HepG2 (cell line): ENCODE measurements around the gene NDUFS7. TPM values are rescaled to one million over a fixed set of nuclear protein-coding genes. Genes with fewer than 3 reads are reported as not detected.

Source experiments
- ARID2 ChIP-seq: sonication (generic); formaldehyde crosslinking; IDR thresholded peaks from 2 replicates; pipeline ENCODE4 v1.8.1; 2022; ENCODE audit warnings: mild to moderate bottlenecking, missing genetic modification reagents, borderline replicate concordance
- CCAR2 ChIP-seq: fragments of 200-400 bp; formaldehyde crosslinking; optimal IDR thresholded peaks from 2 replicates; pipeline ENCODE3; 2018; ENCODE audit warnings: low read depth, mild to moderate bottlenecking, low read length, moderate library complexity
- DNMT1 ChIP-seq: sonication (generic); formaldehyde crosslinking; IDR thresholded peaks from 2 replicates; pipeline ENCODE4 v1.5.1; 2020; ENCODE audit warnings: mild to moderate bottlenecking, missing genetic modification reagents
- NPAS2 ChIP-seq: sonication (generic); formaldehyde crosslinking; IDR thresholded peaks from 2 replicates; pipeline ENCODE4 v1.8.0; 2022; ENCODE audit warnings: mild to moderate bottlenecking, missing genetic modification reagents, borderline replicate concordance
- PAWR ChIP-seq: sonication (generic); formaldehyde crosslinking; IDR thresholded peaks from 2 replicates; pipeline ENCODE4 v1.4.0; 2020; ENCODE audit warnings: missing genetic modification reagents, mild to moderate bottlenecking, borderline replicate concordance
- ZBTB7B ChIP-seq: sonication (generic); formaldehyde crosslinking; IDR thresholded peaks from 2 replicates; pipeline ENCODE4 v1.4.0; 2020; ENCODE audit warnings: missing genetic modification reagents
- ZFP82 ChIP-seq: sonication (generic); formaldehyde crosslinking; IDR thresholded peaks from 2 replicates; pipeline ENCODE4 v1.5.1; 2020; ENCODE audit warnings: mild to moderate bottlenecking, missing genetic modification reagents, borderline replicate concordance
- ZNF513 ChIP-seq: sonication (generic); formaldehyde crosslinking; conservative IDR thresholded peaks from 2 replicates; pipeline ENCODE4 v1.5.0; 2020; ENCODE audit warnings: missing genetic modification reagents
- polyA plus RNA-seq, 8 experiments: library from polyadenylated mRNA; depleted of rRNA in 3 of 8; stranded (reverse) in 7 of 8; unstranded in 1 of 8; fragments of >200 nt; fragmentation: Illumina TruSeq in 4 of 8; extraction: Trizol in 4 of 8; gene quantifications; 2 replicates each; pipeline versions ENCODE4 v1.2.1 to v1.2.3, GENCODE V29; 2011 to 2016; ENCODE audit warnings: low read depth in 4 of 8, missing spikeins in 1 of 8, mixed read lengths in 1 of 8; ENCODE audit not compliant: insufficient read depth in 1 of 8
- total RNA-seq, 5 experiments: library from RNA; depleted of rRNA; stranded (reverse); fragments of >200 nt; fragmentation: Illumina TruSeq; extraction: Trizol; gene quantifications; 2 replicates each; pipeline ENCODE4 v1.2.3, GENCODE V29; 2016; ENCODE audit warnings: low read depth in 1 of 5
- TF ChIP-seq, protein P1 (sequence below): sonication (generic); formaldehyde crosslinking; IDR thresholded peaks from one replicate; pipeline ENCODE4 v1.5.1; 2020; ENCODE audit warnings: mild to moderate bottlenecking, missing genetic modification reagents; ENCODE audit errors: not compliant biosample characterization
- TF ChIP-seq, protein P2 (sequence below): sonication (generic); formaldehyde crosslinking; IDR thresholded peaks from 2 replicates; pipeline ENCODE4 v1.8.1; 2023; ENCODE audit warnings: mild to moderate bottlenecking, inconsistent platforms, moderate library complexity, missing genetic modification reagents, borderline replicate concordance
- TF ChIP-seq, protein P3 (sequence below): IDR thresholded peaks from 2 replicates; pipeline ENCODE4 v1.4.0; 2020; ENCODE audit warnings: mild to moderate bottlenecking, missing genetic modification reagents

The NDUFS7 gene
- total and polyA plus RNA-seq, 2 of the 13 experiments (the other 11 are each of a cell fraction or from before 2014, with no cell fraction given): 34.3 to 66.9 TPM

GRCh38 chr19:1383312-1384084, at the start of gene NDUFS7 (continued):
- TF ChIP-seq, protein P1, sequence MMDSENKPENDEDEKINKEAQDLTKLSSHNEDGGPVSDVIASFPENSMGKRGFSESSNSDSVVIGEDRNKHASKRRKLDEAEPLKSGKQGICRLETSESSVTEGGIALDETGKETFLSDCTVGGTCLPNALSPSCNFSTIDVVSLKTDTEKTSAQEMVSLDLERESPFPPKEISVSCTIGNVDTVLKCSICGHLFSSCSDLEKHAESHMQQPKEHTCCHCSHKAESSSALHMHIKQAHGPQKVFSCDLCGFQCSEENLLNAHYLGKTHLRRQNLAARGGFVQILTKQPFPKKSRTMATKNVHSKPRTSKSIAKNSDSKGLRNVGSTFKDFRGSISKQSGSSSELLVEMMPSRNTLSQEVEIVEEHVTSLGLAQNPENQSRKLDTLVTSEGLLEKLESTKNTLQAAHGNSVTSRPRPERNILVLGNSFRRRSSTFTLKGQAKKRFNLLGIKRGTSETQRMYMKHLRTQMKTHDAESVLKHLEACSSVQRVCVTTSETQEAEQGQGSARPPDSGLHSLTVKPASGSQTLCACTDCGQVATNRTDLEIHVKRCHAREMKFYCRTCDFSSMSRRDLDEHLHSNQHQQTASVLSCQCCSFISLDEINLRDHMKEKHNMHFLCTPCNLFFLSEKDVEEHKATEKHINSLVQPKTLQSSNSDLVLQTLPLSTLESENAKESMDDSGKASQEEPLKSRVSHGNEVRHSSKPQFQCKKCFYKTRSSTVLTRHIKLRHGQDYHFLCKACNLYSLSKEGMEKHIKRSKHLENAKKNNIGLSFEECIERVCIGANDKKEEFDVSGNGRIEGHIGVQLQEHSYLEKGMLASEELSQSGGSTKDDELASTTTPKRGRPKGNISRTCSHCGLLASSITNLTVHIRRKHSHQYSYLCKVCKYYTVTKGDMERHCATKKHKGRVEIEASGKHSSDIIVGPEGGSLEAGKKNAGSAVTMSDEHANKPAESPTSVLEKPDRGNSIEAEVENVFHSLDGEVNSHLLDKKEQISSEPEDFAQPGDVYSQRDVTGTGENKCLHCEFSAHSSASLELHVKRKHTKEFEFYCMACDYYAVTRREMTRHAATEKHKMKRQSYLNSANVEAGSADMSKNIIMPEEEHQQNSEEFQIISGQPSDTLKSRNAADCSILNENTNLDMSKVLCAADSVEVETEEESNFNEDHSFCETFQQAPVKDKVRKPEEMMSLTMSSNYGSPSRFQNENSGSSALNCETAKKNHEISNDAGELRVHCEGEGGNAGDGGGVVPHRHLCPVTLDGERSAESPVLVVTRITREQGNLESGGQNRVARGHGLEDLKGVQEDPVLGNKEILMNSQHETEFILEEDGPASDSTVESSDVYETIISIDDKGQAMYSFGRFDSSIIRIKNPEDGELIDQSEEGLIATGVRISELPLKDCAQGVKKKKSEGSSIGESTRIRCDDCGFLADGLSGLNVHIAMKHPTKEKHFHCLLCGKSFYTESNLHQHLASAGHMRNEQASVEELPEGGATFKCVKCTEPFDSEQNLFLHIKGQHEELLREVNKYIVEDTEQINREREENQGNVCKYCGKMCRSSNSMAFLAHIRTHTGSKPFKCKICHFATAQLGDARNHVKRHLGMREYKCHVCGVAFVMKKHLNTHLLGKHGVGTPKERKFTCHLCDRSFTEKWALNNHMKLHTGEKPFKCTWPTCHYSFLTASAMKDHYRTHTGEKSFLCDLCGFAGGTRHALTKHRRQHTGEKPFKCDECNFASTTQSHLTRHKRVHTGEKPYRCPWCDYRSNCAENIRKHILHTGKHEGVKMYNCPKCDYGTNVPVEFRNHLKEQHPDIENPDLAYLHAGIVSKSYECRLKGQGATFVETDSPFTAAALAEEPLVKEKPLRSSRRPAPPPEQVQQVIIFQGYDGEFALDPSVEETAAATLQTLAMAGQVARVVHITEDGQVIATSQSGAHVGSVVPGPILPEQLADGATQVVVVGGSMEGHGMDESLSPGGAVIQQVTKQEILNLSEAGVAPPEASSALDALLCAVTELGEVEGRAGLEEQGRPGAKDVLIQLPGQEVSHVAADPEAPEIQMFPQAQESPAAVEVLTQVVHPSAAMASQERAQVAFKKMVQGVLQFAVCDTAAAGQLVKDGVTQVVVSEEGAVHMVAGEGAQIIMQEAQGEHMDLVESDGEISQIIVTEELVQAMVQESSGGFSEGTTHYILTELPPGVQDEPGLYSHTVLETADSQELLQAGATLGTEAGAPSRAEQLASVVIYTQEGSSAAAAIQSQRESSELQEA: peak; percentile 57
- TF ChIP-seq CCAR2 (peak; percentile 94), PAWR (CRISPR knock-in tag) (peak; percentile 76; the same call in 1 of the 2 replicates), ZNF513 (peak; percentile 99), ARID2 (CRISPR knock-in tag) (peak; percentile 89), ZBTB7B (CRISPR knock-in tag) (peak; percentile 97), ZFP82 (peak; percentile 99), DNMT1 (peak; percentile 83), NPAS2 (CRISPR knock-in tag) (no peak)
- TF ChIP-seq, protein P2, sequence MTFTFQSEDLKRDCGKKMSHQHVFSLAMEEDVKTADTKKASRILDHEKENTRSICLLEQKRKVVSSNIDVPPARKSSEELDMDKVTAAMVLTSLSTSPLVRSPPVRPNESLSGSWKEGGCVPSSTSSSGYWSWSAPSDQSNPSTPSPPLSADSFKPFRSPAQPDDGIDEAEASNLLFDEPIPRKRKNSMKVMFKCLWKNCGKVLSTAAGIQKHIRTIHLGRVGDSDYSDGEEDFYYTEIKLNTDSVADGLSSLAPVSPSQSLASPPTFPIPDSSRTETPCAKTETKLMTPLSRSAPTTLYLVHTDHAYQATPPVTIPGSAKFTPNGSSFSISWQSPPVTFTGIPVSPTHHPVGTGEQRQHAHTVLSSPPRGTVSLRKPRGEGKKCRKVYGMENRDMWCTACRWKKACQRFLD: peak; percentile 96; the same call in 1 of the 2 replicates
- TF ChIP-seq, protein P3, sequence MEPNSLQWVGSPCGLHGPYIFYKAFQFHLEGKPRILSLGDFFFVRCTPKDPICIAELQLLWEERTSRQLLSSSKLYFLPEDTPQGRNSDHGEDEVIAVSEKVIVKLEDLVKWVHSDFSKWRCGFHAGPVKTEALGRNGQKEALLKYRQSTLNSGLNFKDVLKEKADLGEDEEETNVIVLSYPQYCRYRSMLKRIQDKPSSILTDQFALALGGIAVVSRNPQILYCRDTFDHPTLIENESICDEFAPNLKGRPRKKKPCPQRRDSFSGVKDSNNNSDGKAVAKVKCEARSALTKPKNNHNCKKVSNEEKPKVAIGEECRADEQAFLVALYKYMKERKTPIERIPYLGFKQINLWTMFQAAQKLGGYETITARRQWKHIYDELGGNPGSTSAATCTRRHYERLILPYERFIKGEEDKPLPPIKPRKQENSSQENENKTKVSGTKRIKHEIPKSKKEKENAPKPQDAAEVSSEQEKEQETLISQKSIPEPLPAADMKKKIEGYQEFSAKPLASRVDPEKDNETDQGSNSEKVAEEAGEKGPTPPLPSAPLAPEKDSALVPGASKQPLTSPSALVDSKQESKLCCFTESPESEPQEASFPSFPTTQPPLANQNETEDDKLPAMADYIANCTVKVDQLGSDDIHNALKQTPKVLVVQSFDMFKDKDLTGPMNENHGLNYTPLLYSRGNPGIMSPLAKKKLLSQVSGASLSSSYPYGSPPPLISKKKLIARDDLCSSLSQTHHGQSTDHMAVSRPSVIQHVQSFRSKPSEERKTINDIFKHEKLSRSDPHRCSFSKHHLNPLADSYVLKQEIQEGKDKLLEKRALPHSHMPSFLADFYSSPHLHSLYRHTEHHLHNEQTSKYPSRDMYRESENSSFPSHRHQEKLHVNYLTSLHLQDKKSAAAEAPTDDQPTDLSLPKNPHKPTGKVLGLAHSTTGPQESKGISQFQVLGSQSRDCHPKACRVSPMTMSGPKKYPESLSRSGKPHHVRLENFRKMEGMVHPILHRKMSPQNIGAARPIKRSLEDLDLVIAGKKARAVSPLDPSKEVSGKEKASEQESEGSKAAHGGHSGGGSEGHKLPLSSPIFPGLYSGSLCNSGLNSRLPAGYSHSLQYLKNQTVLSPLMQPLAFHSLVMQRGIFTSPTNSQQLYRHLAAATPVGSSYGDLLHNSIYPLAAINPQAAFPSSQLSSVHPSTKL (CRISPR knock-in tag): peak; percentile 68; the same call in 1 of the 2 replicates
